ENCODE results near the gene HELLS.
"Not testable (repeated sequence)": the region's sequence is repeated elsewhere in the genome, so short reads cannot be mapped to it uniquely, and the experiment has no call there.

HELLS gene

DNA sequence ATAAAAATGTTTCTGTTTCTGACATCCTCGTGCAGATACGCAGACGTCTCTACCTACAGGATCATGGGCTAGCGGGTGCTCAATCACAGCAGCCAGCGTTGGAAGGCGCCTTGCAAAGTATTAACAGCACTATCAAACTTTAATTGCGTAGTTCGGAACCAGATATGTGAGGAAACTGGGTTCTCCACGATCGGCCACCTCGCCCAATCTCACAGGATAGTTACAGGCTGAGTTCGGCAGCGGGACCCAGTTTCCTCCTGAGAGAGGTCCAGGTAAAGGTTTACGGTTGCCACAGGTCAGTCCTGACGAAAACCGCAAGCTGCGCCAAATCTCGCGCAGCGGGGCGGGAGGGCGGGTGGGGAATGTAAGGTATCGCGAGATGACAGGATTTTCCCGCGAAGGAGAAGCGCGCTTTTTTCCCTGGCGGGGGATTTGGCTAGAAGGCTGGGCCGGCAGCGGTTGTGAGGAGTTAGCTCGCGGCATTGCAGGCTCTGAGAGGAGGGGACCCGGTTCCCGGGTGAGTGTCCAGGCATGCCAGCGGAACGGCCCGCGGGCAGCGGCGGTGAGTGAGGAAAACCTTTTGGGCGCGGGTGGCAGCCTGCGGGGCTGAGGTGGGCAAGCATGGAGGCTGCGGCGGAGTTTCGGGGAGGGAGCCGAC lies at the start of gene HELLS:
TSS of gene HELLS (plus strand) at position 398 of the 658 bp plus-strand sequence. CDS start at position 532, 134 bp downstream.
- DNase-seq = peak; percentile 67

DNA sequence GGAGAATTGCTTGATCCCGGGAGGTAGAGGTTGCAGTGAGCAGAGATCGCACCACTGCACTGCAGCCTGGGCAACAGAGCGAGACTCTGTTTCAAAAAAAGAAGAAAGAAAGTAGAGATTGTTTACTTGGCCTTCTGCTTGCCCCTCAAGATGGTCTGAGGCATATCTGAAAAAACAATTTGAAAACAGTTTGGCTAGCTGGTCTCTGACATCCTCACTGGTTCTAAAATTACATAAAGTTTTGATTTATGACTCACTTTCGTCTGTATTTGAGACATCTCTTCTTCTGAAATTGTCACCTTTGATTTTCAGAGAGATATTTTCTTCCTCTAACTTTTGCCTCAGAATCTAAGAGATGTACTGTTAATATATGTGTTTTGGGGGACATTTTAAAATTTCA lies 49.6 kb upstream of the HELLS start:
- no peak for DNase-seq

DNA sequence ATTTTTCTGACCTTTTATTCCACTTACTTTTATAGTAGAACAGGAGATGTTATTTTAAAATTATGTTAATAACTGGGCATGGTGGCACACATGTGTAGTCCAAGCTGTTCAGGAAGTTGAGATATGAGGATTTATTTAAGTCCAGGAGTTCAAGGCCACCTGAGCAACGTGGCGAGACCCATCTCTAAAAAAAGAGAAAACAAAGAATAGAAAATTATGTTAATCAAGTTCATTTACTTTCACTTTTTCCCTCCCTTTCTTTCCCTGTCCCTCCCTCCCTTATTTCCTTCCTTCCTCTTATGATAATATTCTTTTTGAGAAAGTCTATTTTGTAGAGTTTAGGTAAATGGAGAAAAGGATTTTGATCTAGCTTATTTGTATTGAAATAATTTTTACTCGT lies 48.9 kb upstream of the HELLS start:
- DNase-seq = no peak

DNA sequence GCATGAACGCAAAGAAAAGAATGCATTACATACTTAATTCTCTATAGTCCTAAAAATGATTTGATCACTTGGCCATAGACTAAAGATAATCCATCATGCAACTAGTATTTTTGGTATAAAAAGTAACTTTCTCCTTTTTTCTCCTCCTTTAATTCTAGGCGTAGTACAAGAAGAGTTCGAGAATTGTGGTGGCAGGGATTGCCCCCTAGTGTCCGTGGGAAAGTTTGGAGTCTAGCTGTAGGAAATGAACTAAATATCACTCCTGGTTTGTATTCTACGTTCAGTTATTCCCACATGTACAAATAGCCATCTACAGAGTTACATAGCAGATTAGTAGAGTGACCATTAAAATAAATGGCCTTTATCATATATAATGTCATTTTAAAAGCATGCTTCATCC lies 45.5 kb upstream of the HELLS start:
- no peak for DNase-seq

DNA sequence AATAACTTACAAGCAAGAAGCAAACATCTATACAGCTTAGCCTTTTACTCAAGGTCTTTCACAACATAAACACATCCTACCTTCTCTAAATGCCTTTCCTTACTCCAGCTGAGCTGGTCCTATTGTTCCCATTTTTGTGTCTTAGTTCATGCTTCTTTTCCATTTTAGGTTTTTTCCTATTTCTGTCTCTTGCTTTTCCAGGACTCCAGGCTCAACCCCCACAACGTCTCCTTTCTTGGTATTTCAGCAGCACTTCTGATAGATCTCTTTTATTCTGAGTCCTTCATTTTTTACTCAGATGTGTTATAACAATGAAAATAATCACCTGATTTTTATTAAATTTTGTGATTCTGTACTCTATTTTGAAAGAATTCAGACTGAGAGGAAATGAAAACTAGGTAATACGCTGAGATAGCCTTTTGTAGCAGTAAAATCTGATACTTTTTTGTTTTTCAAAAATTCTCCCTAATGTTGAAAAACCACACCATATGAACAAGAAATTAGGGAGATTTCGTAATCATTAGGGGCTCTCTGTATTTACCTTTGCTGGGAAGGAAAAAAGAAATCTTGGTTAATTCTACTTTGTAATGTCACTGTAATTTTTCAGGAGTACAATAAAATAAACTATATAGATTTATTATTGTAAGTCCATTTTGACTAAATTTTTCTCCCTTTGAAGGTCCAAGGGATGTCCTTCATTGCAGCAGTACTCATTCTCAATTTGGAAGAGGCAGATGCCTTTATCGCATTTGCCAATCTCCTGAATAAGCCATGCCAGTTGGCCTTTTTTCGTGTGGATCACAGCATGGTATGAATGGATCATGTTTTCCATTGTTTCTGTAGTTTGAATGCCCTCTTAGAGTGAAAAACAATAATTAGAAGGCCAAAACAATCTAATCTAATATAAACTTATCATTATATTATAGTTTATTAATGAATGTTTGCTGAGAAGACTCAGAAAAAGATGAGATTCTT lies 24.0 kb upstream of the HELLS start:
- DNase-seq = no peak

DNA sequence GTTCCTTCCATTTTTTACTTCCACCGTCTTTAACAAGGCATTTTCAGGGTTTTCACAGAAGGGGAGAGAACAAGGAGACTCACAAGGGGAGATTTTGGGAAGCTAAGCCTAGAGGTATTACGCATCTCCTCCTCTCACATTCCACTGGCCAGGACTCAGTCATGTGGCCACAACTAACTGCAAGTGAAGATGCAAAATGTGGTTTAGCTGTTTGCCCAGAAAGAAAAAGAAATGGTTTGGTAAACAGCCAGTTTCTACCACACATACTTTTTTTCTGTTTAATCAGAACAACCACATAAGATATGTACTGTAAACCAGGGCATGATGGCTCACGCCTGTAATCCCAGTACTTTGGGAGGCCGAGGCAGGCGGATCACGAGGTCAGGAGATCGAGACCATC lies 21.4 kb upstream of the HELLS start:
- DNase-seq = no peak

DNA sequence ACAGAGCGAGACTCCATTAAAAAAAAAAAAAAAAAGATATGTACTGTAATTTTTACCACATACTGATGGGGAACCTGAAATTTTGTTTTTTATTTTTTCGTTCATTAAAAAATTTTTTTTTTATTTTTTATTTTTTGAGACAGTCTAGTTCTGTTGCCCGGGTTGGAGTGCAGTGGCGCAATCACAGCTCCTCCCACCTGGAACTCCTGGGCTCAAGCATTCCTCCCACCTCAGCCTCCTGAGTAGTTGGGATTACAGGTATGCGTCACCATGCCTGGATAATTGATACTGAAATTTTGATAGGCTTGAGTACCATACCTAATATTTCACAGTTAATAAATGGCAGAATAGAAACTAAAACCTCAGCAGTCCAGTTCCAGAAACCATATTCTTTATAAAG lies 20.9 kb upstream of the HELLS start:
- DNase-seq = no peak

DNA sequence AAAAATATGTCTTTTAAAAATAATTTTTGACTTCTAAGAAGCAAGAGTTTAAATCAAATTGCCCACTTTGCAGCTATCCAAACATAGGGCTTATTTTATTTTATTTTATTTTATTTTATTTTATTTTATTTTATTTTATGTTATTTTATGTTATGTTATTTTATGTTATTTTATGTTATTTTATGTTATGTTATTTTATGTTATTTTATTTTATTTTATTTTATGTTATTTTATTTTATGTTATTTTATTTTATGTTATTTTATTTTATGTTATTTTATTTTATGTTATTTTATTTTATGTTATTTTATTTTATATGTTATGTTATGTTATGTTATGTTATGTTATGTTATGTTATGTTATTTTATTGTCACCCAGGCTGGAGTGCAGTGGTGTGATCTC lies 14.0 kb upstream of the HELLS start:
- not testable (repeated sequence) for DNase-seq

DNA sequence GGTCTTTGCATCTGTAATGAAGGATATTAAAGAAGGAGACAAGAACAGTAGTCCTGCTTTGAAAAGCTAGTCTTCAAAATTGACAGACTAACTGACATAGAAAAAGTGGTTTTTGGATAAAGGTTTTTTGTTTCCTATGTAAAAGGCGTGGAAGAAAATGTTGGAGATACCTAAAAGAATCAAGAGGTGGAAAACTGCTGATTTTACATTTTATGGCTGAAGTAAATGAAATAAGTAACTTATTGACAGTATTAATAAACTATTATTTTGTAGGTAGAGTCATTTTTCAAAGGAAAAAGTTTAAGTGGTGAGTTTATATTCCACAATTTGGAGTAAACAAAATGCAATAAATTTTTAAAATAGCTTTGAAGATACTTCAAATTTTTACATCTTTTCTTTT lies 12.6 kb upstream of the HELLS start:
- no peak for DNase-seq

DNA sequence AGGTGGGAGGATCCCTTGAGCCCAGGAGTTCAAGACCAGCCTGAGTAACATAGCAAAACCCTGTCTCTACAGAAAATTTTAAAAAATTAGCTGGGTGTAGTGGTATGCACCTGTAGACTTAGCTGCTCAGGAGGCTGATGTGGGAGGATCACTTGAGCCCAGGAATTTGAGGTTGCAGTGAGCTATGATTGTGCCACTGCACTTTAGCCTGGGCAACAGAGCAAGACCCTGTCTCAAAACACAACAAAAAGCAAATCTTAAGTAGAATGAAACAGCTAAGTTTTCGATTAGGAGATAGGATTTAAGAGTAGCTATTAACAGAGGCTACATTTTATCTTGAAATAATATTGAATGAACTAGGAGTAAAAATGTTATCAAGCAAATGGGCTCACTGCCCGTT lies 3.3 kb upstream of the HELLS start:
- DNase-seq = not testable (repeated sequence)

DNA sequence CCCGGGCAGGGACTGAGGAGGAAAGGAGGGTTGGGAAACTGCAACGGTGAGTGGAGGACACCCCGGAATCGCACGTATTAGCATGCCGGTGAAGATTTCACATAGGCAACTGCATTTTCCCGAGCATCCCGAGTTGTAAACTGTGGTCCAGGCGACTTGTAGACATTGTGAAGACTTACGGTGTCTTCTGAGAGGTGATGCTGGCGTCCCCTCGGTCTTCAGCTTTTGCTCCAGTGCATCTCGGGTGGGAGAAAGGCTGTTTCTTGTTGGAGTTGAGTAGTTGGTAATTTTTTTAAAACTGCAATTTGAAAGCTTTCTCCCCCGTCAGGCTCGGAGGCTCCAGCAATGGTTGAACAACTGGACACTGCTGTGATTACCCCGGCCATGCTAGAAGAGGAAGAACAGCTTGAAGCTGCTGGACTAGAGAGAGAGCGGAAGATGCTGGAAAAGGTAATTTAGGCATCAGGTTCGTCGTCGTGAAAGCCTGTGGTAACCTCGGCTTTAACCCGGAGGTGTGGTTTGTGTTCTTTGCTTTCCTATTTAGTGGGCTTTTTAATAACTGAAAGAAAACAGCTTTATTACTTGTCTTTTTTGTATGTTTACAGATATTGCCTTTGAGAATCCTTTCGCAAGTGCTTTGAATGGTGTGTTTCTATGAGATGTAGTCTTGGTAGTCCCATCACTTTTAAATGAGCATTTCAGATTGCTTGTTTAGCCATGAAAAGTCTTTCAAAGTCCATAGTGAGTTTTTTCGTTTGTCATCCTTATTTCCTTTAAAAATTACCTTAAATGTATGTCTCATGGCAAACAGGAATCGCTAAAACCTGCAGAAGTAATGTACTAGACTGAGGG lies 687 bp downstream of the HELLS start:
- DNase-seq = peak; percentile 1

DNA sequence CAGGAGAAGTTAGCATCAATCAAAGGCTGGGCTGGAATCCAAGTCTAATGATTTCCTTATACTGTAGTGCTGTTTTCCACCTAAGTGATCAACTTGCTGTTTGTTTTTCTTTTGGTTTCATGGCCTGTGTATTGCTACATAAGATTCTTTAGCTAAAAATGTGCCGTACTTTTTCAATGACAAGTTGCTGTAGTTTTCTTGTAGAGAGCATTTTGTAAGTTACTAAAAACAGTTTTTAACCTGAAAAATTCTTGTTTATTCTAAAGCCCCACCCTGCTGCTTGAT lies 1.3 kb downstream of the HELLS start:
- no peak for DNase-seq

DNA sequence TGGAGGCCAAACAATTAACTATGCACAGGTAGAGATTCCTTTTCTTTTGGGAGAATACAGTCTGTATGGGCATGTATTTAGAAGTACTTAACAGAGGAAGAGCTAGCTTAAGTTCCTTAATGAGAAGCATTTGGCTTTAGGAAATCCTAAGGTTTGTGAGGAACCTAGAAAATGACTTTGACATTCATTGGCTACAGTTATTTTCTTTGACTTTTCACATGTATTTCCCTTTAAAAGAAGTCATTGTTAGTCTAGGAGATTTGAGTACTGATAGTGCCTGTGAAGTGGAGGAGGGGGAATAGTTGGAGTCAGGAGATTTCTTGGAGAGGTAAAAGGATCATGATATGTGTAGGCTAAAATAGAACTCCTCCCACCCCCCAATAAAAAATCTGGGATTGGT lies 3.6 kb downstream of the HELLS start:
- no peak for DNase-seq

DNA sequence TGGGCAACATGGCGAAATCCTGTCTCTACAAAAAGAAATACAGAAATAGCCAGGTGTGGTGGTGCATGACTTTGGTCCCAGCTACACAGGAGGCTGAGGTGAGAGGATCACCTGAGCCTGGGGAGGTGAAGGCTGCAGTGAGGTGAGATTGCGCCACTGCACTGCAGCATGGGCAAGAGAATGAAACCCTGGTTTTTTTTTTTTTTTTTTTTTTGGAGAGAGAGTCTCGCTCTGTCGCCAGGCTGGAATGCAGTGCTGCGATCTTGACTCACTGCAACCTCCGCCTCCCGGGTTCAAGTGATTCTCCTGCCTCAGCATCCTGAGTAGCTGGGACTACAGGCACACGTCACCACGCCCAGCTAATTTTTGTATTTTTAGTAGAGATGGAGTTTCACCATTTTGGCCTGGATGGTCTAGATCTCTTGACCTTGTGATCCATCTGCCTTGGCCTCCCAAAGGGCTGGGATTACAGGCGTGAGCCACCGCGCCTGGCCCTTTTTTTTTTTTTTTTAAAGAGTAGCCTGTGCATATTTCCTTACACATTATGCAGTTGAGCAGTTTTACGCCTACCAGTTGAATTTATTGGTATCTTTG lies 22.2 kb downstream of the HELLS start:
- not testable (repeated sequence) for DNase-seq

DNA sequence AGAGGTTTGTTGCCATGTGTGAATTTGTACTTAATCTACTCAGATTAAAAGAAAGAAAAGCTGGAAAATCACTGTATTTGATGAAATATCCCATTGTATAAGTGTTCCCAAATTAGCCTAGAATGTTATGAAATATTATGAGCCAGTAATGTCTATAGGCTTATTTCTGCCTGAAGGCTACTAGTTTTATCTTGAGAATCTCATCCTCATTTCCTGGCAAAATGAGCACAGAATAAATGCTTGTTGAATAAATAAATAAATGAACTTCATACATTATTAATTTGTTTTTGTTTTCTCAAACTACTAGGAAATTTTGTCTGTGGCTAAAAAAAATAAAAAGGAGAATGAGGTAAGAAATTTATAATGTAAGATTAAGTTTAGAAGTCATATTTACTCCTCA lies 25.5 kb downstream of the HELLS start:
- DNase-seq = no peak

DNA sequence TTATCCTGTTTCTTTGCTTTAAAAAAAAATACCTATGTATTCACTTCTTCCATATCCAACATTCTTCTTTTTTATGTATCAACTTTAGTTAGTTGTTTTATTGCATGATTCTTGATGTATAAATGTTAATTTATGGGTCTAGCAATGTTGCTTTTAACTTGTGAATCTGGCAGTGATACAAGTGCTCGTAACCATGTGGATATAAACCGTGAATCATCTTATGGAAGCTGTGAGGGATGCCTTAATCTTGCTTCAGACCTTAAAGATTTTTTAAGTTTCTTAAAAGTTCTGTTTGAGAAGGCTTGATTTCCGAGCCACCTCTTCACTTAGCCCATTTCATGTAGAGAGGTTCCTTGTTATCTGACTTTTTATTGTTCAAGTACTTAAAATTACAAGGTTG lies 25.9 kb downstream of the HELLS start:
- no peak for DNase-seq

DNA sequence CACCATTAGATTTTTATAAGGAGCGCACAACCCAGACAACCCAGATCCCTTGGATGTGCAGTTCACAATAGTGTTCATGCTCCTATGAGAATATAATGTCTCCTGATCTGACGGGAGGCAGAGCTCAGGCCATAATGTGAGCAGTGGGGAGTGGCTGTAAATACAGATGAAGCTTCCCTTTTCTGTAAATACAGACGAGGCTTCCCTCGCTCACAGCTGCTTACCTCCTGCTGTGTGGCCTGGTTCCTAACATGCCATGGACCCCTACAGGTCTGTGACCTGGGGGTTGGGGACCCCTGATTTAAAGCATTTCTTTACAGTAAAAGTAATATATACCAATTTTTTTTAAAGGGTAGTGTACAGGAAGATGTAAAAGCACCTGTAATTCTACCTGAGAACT lies 33.2 kb downstream of the HELLS start:
- DNase-seq = no peak

DNA sequence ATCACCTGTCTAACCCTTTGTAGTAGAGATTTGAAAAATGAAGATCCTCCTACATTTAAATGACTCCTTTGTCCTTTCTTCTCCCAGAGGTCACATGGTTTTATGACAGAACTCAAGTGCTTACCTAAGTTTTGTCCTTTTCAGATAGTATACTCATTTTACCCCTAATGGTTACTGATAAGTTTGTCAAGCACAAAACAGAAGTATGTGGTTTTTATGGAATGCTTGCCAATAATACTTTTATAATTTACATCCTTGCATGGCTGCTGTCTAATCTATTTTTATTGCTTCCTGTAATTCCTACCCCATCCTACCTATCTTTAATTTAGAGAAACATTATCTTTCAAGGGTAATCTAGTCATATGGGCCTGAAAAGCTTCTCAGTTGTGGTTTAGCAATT lies 37.5 kb downstream of the HELLS start:
- no peak for DNase-seq

DNA sequence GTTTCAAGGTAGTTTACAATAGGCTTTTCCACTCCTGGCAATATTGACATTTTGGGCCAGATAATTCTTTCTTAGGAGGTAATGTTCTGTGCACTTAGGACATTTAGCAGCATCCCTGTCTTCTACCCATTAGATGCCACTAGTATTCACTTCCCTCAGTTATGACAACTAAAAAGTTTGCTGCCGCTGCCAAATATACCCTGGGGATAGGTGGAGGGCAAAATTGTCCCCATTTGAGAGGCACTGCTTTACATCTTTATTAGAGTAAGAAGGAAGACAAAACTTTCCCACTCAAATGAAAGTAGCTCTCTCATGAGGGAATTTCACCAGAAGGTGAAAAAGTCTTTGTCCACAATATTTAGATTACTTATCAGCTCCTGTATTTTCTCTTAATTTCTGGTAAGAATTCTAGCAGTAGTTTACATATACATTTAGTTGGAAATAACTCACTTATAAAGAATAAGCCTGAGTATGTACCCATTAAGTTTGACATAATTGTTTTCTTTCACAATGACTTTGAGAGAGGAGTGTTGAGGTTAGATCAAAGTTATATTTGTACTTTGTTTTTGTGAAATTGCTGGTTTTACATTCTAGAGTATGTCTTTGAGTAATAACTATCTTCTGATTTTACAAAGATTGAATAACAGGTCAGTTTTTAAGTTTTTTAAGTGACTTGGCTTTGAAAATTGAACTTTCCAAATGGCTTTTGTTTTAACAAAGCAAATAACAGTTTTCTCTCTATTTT lies 46.0 kb downstream of the HELLS start:
- DNase-seq = no peak

DNA sequence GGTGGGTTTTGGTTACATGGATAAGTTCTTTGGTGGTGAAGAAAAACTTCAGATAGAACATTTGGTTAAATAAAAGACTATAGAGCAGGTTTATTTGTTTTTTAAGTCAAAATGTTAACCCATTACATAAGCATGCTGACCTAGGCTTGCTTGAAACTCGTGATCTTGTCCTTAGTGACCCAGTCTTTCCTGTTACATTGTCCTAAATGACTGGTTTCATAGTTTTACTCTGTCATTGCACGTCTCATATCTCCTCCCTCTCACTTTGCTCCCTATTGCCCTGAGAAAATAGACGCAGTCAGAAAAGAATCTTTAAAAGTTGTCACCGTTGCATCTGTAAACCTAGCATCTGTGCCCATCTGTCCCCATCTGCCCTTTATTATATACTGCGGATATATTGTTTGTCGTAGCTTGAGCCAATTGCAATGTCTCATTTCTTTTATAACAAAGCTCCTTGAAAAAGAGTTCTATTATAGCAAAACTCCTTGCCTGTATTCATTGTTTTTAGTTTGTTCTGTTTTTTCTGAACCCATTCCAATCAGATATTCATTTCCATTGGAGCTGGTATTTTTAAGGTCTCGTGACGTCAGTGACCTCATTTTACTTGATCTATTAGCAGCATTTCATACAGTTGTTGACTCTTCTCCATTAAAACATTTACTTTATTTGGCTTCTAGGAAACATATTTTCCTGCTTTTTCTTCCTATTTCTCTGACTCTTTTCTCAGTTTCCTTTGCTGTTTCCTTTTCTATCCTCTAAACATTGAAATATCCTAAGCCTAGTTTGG lies 57.3 kb downstream of the HELLS start:
- no peak for DNase-seq

DNA sequence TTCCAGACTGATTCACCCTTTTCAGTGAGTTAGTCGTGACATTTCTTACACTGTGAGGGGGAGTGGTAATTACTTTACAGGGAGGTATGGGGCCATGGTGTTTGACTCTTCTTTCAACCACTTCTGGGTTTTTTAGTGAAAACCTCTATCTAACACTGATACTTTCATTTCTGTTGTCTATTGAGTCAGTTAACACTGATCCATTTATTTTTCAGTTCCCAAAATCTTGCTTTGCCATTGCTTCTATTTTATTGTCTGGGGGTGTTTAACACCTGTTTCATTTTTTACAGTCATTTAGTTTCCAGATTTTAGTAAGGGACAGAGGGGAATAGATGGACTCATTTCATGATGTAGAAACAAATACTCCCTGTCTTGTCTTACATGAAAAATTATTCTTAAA lies 61.5 kb downstream of the HELLS start:
- no peak for DNase-seq

DNA sequence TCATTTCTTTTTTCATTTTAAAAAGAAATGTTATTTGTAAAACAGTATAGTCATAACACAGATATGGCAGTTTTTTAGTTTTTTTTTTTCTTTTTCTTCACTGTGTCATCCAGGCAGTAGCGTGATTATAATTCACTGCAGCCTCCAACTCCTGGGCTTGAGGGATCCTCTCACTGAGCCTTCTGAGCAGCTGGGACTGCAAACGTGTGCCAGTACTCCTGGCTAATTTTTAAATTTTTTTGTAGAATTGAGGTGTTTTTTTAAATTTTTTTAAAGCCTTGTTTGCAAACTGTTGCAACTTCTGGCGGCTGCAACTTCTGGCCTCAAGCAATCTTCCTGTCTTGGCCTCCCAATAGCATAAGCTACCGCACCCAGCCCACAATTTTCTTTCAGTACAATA lies 63.0 kb downstream of the HELLS start:
- no peak for DNase-seq

Measured in stimulated activated CD4-positive, alpha-beta T cell treated with anti-CD3 and anti-CD28 coated beads, Interleukin-12 subunit alpha, Interleukin-12 subunit beta, amount 100 ng/mL, for 4 hours (primary cell).